K562 (cell line): ENCODE results near the gene STARD13. TPM values are rescaled to one million over a fixed set of nuclear protein-coding genes. Genes with fewer than 3 reads are reported as not detected.

Source experiments
- POLR2AphosphoS2 ChIP-seq: IDR thresholded peaks from 2 replicates; pipeline ENCODE4 v1.6.1; 2012; ENCODE audit warnings: low read length, improper control_type of control experiment
- SAFB2 ChIP-seq: fragments of 200-400 bp; formaldehyde crosslinking; IDR thresholded peaks from 2 replicates; pipeline ENCODE4 v1.6.1; 2018; ENCODE audit warnings: borderline replicate concordance, low read length, low read depth, moderate library complexity; ENCODE audit not compliant: severe bottlenecking
- SLC30A9 ChIP-seq: fragments of 250-450 bp; sonication (Bioruptor Pico); IDR thresholded peaks from 2 replicates; pipeline ENCODE4 v1.8.0; 2022; ENCODE audit warnings: mild to moderate bottlenecking, moderate library complexity
- TSHZ1 ChIP-seq: fragments of 250-450 bp; sonication (Bioruptor Pico); IDR thresholded peaks from 2 replicates; pipeline ENCODE4 v1.4.0; 2020; ENCODE audit warnings: mild to moderate bottlenecking, moderate library complexity
- YY1 ChIP-seq, 3 experiments: IDR thresholded peaks; 2 replicates each; pipeline ENCODE4 v1.6.1; 2011; ENCODE audit warnings: low read length in 2 of 3, mild to moderate bottlenecking in 2 of 3, moderate library complexity in 2 of 3, borderline replicate concordance in 1 of 3, control low read depth in 1 of 3, low read depth in 1 of 3; ENCODE audit not compliant: insufficient read depth in 3 of 3, insufficient replicate concordance in 2 of 3, control insufficient read depth in 1 of 3, insufficient read length in 1 of 3; ENCODE audit errors: extremely low read depth in 1 of 3
- ZBTB11 ChIP-seq, 3 experiments: fragments of 200-800 bp in 1 of 3; fragments of 250-450 bp in 1 of 3; fragments of 450-650 bp in 1 of 3; sonication (Bioruptor Pico) in 1 of 3; sonication (Bioruptor generic) in 1 of 3; formaldehyde crosslinking in 1 of 3; IDR thresholded peaks; 2 replicates each; pipeline versions ENCODE4 v1.6.1 to v1.8.0; 2016 to 2022; ENCODE audit warnings: mild to moderate bottlenecking in 2 of 3, missing genetic modification characterization in 2 of 3, missing compliant biosample characterization in 1 of 3, moderate library complexity in 1 of 3
- polyA plus RNA-seq, 8 experiments: library from polyadenylated mRNA; depleted of rRNA in 4 of 8; stranded (reverse) in 5 of 8; unstranded in 3 of 8; fragments of >200 nt; fragmentation: Nextera tagmentation in 2 of 8; fragmentation: Illumina TruSeq in 1 of 8; extraction: Ambion mirVana in 2 of 8; extraction: Trizol in 1 of 8; gene quantifications; 2 replicates each; pipeline versions ENCODE4 v1.2.1 to v1.2.3, GENCODE V29; 2011 to 2014; ENCODE audit warnings: inconsistent platforms in 1 of 8, missing spikeins in 1 of 8
- total RNA-seq, 7 experiments: library from RNA; depleted of rRNA in 6 of 7; stranded (reverse); fragments of >200 nt in 6 of 7; fragmentation: Illumina TruSeq in 2 of 7; extraction: Trizol in 2 of 7; gene quantifications; 2 replicates each; pipeline versions ENCODE4 v1.2.1 to v1.2.3, GENCODE V29; 2011 to 2021; ENCODE audit warnings: low replicate concordance in 1 of 7

STARD13 gene
- total and polyA plus RNA-seq, 9 of the 15 experiments (the other 6 are each of a cell fraction or from before 2014, with no cell fraction given) = 0.11 TPM; not detected in 8

DNA sequence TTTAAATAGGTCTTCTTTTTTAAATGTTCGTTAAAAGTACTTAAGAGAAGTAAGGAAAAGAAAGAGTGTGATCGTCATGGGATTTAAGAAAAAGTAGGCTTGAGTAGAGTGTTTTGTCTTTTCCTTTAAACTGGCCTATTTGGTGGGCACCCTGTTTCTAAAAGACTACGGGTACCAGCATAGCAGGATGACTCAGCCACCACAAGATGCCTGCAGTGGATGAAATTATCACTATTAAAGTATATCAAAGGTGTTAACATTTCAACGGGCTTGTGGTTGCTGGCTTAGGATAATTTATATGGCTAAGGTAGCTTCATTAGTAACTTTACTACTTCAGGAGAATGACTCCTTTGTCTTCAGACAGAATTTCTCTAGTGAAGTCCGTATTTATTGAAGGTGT is 112.6 kb downstream of the STARD13 start (continued):
- TF ChIP-seq TSHZ1 (CRISPR knock-in tag) (no peak), SLC30A9 (CRISPR knock-in tag) (no peak), POLR2AphosphoS2 (no peak), YY1 (IDR thresholded peaks at IDR 0.05; ENCODE audit: borderline replicate concordance in 1 of 3, control insufficient read depth in 1 of 3, extremely low read depth in 1 of 3, insufficient read depth in 3 of 3, insufficient read length in 1 of 3, insufficient replicate concordance in 2 of 3, low read depth in 1 of 3, low read length in 2 of 3) (no peak), SAFB2 (no peak), ZBTB11 (CRISPR knock-in tag; IDR thresholded peaks at IDR 0.05) (no peak)
